ENCODE results near the gene THRAP3.
A peak's percentile ranks its signal among the peaks of the same experiment; 100 is the strongest.

Gene THRAP3

GRCh38 chr1:36177589-36178431, 46.4 kb upstream of the THRAP3 start:
- Histone ChIP-seq H3K27ac (peak overlapping the region; percentile 78), H3K9me3 (ENCODE audit: severe bottlenecking) (no peaks in the 10 kb centered on the region), H3K4me3 (ENCODE audit: low read depth, low read length) (no peak overlapping the region), H3K36me3 (peaks cover 85% of the 10 kb centered on the region), H3K27me3 (ENCODE audit: insufficient read depth, low read depth, severe bottlenecking) (no peaks in the 10 kb centered on the region)
- no peak for DNase-seq
- TF ChIP-seq CTCF (IDR thresholded peaks at IDR 0.05; ENCODE audit: low read depth, low read length), result no peak

DNA sequence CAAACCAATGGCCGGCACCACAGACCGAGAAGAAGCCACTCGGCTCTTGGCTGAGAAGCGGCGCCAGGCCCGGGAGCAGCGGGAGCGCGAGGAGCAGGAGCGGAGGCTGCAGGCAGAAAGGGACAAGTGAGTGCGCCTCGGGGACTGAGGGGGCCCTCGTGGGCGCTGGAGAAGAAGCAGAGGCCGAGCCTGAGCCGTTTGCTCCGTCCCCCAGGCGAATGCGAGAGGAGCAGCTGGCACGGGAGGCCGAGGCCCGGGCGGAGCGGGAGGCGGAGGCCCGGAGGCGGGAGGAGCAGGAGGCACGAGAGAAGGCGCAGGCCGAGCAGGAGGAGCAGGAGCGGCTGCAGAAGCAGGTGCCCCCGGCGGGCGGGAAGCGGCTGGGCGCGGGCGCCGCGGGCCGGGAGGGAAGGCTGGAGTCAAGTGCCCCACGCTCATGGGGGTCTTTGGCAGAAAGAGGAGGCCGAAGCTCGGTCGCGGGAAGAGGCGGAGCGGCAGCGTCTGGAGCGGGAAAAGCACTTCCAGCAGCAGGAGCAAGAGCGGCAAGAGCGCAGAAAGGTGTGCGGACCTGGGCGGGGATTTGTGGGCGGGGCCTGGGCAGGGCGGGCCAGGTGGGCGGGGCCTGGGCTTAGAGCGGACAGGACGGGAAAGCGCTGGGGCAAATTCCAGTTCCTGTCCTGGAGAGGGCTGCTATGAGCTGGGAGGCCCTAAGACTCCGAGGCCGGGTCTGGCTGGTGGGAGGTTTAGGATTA, 45.6 kb upstream of the THRAP3 start:
- Histone ChIP-seq H3K27me3 (ENCODE audit: insufficient read depth, low read depth, severe bottlenecking) (no peaks in the 10 kb centered on the region), H3K4me3 (ENCODE audit: low read depth, low read length) (no peak overlapping the region), H3K27ac (peak overlapping the region; percentile 78), H3K9me3 (ENCODE audit: severe bottlenecking) (no peaks in the 10 kb centered on the region), H3K36me3 (peaks cover 81% of the 10 kb centered on the region)
- no peak for TF ChIP-seq CTCF (IDR thresholded peaks at IDR 0.05; ENCODE audit: low read depth, low read length)
- peak; percentile 84 for DNase-seq

- no peak for DNase-seq
- peak overlapping the region; percentile 36; the same call in 1 of the 2 replicates for H3K27ac ChIP-seq
- peaks cover 75% of the 10 kb centered on the region for H3K36me3 ChIP-seq
- H3K9me3 ChIP-seq (ENCODE audit: severe bottlenecking), result no peaks in the 10 kb centered on the region
- no peaks in the 10 kb centered on the region for H3K27me3 ChIP-seq (ENCODE audit: insufficient read depth, low read depth, severe bottlenecking)
- no peak overlapping the region for H3K4me3 ChIP-seq (ENCODE audit: low read depth, low read length)
- no peak for TF ChIP-seq CTCF (IDR thresholded peaks at IDR 0.05; ENCODE audit: low read depth, low read length)
These were observed 45.0 kb upstream of the THRAP3 start for GRCh38 chr1:36179220-36179600.

GRCh38 chr1:36182734-36183133, 41.5 kb upstream of the THRAP3 start:
- 0 out of 2 replicates have a peak overlapping the region, but pooled peaks have one; percentile 14 for H3K27ac ChIP-seq
- no peaks in the 10 kb centered on the region for H3K9me3 ChIP-seq (ENCODE audit: severe bottlenecking)
- H3K4me3 ChIP-seq (ENCODE audit: low read depth, low read length), result no peak overlapping the region
- DNase-seq, result no peak
- no peak for TF ChIP-seq CTCF (IDR thresholded peaks at IDR 0.05; ENCODE audit: low read depth, low read length)
- H3K27me3 ChIP-seq (ENCODE audit: insufficient read depth, low read depth, severe bottlenecking), result no peaks in the 10 kb centered on the region
- H3K36me3 ChIP-seq, result peaks cover 47% of the 10 kb centered on the region

DNA sequence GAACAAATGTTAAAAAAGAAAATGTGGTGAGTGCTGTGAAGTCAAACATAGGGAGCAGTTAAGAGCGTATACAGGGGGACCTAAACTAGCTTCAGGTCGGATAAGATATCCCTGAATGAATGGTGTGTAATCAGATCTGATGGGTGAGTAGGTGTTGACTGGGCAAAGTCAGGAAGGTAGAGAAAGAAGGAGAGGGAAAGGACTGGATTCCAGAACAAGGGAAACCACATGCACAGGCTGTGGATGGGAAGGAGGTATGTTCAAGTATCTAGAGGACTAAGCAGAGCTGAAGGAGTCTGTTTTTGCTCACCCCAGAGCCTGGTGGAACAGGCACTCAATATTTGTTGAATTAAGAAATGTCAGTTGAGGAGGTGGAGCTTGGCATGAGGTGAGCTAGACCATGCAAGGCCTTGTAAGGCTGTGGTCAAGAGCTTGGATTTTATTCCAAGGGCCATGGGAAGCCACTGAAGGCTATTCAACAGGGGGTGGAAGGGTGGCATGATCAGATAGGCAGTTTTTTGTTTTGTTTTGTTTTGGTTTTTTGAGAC, 40.9 kb upstream of the THRAP3 start:
- no peak for TF ChIP-seq CTCF (IDR thresholded peaks at IDR 0.05; ENCODE audit: low read depth, low read length)
- DNase-seq, result no peak
- Histone ChIP-seq H3K27ac (no peak overlapping the region), H3K9me3 (ENCODE audit: severe bottlenecking) (no peaks in the 10 kb centered on the region), H3K4me3 (ENCODE audit: low read depth, low read length) (no peak overlapping the region), H3K36me3 (peaks cover 41% of the 10 kb centered on the region), H3K27me3 (ENCODE audit: insufficient read depth, low read depth, severe bottlenecking) (no peaks in the 10 kb centered on the region)
